Stomach smooth muscle (tissue), 2 donors: ENCODE results near the gene PPP2R2B.

ENCODE experiments used
- H3K27ac ChIP-seq: one replicate; pipeline ENCODE4 v1.7.0; 2013; ENCODE audit warnings: mild to moderate bottlenecking, low read length, inconsistent platforms
- H3K27me3 ChIP-seq, 2 donors: one replicate each; pipeline ENCODE4 v1.7.0; 2013; ENCODE audit warnings: low read length in 2 of 2; ENCODE audit not compliant: insufficient read depth in 2 of 2, control insufficient read depth in 1 of 2
- H3K36me3 ChIP-seq, 2 donors: one replicate each; pipeline ENCODE4 v1.7.0; 2013; ENCODE audit warnings: low read length in 2 of 2; ENCODE audit not compliant: control insufficient read depth in 2 of 2, insufficient read depth in 2 of 2
- H3K4me1 ChIP-seq: one replicate; pipeline ENCODE4 v1.7.0; 2013; ENCODE audit warnings: low read length; ENCODE audit not compliant: control insufficient read depth, insufficient read depth
- H3K4me3 ChIP-seq, 2 donors: one replicate each; pipeline ENCODE4 v1.7.0; 2013; ENCODE audit warnings: low read length in 2 of 2
- H3K9ac ChIP-seq, 2 donors: one replicate each; pipeline ENCODE4 v1.7.0; 2013; ENCODE audit warnings: low read length in 2 of 2, mild to moderate bottlenecking in 1 of 2
- H3K9me3 ChIP-seq, 2 donors: one replicate each; pipeline ENCODE4 v1.7.0; 2013; ENCODE audit warnings: low read length in 2 of 2; ENCODE audit not compliant: control insufficient read depth in 2 of 2
- donor health status: healthy.
- donor health status: Pancreatic carcinoma.

PPP2R2B gene

GRCh38 chr5:146799671-146800070 lies 78.9 kb downstream of the PPP2R2B start:
- no peak overlapping the region for H3K4me3 ChIP-seq
- H3K4me1 ChIP-seq, result no peaks in the 10 kb centered on the region
- H3K36me3 ChIP-seq, result no peaks in the 10 kb centered on the region
- H3K27ac ChIP-seq, result no peak overlapping the region
- H3K9ac ChIP-seq, result no peak overlapping the region
- H3K27me3 ChIP-seq, result peaks cover 0 to 7% of the 10 kb centered on the region in 2 donors
- no peaks in the 10 kb centered on the region for H3K9me3 ChIP-seq

GRCh38 chr5:146799231-146799630 lies 79.3 kb downstream of the PPP2R2B start:
- Histone ChIP-seq H3K4me1 (no peaks in the 10 kb centered on the region), H3K9ac (no peak overlapping the region), H3K36me3 (no peaks in the 10 kb centered on the region), H3K4me3 (no peak overlapping the region), H3K27ac (no peak overlapping the region), H3K27me3 (peaks cover 0 to 7% of the 10 kb centered on the region in 2 donors), H3K9me3 (no peaks in the 10 kb centered on the region)

GRCh38 chr5:146797658-146798057 lies 80.9 kb downstream of the PPP2R2B start:
- no peak overlapping the region for H3K27ac ChIP-seq

DNA sequence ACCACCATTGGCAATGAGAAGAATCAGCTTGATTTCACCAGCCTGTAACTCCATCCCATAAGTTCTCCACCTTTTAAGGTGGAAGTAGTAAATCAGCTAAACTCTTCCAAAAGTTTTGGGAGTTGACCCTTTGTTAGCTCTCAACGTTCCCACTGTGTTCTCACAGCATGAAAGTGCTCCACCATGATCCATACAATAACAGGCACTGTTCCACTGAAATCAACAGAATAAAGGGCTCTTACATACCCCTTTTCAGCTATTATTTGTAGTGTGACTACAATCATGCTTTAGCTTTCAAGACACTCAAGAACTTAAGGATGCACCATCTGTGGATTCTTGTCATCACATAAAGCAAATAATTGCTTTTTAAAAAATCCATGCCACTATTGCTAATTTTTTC lies 81.6 kb downstream of the PPP2R2B start:
- Histone ChIP-seq H3K4me1 (no peaks in the 10 kb centered on the region), H3K4me3 (no peak overlapping the region), H3K36me3 (no peaks in the 10 kb centered on the region), H3K9me3 (no peaks in the 10 kb centered on the region), H3K9ac (no peak overlapping the region), H3K27me3 (no peaks in the 10 kb centered on the region), H3K27ac (no peak overlapping the region)

More at GRCh38 chr5:146797658-146798057, 80.9 kb downstream of the PPP2R2B start:
- H3K4me1 ChIP-seq, result no peaks in the 10 kb centered on the region
- no peaks in the 10 kb centered on the region for H3K36me3 ChIP-seq
- peaks cover 0 to 5% of the 10 kb centered on the region in 2 donors for H3K27me3 ChIP-seq
- H3K9me3 ChIP-seq, result no peaks in the 10 kb centered on the region
- no peak overlapping the region for H3K9ac ChIP-seq
- no peak overlapping the region for H3K4me3 ChIP-seq

- Histone ChIP-seq H3K4me3 (no peak overlapping the region), H3K27ac (no peak overlapping the region), H3K4me1 (no peaks in the 10 kb centered on the region)
Observed at GRCh38 chr5:146796144-146796543, 82.4 kb downstream of the PPP2R2B start.

GRCh38 chr5:146794326-146795029 lies 84.1 kb downstream of the PPP2R2B start:
- H3K4me1 ChIP-seq, result no peaks in the 10 kb centered on the region

More at GRCh38 chr5:146796144-146796543, 82.4 kb downstream of the PPP2R2B start:
- Histone ChIP-seq H3K36me3 (no peaks in the 10 kb centered on the region), H3K9me3 (no peaks in the 10 kb centered on the region), H3K9ac (no peak overlapping the region), H3K27me3 (no peaks in the 10 kb centered on the region)

DNA sequence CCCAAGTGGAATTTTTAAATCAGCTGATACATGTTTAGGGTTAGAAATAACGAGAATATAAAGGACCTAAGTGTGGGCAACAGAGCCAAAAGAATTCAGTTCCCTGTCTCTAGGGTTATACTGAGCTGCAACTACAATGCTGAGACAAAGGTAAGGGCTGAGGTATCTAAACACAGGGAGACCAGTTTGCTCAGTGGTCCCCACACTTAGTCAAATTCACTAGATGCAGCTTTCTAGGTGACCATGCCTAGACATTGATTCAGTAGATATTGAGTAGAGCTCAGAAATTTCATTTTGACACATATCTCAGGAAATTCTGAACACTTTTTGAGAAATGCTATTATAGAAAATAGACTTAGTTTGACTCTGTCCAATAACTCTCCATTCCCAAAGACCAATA lies 84.8 kb downstream of the PPP2R2B start:
- Histone ChIP-seq H3K4me3 (no peak overlapping the region), H3K9me3 (no peaks in the 10 kb centered on the region), H3K27ac (no peak overlapping the region), H3K4me1 (no peaks in the 10 kb centered on the region), H3K27me3 (no peaks in the 10 kb centered on the region), H3K36me3 (no peaks in the 10 kb centered on the region), H3K9ac (no peak overlapping the region)

More at GRCh38 chr5:146794326-146795029, 84.1 kb downstream of the PPP2R2B start:
- Histone ChIP-seq H3K36me3 (no peaks in the 10 kb centered on the region), H3K9me3 (no peaks in the 10 kb centered on the region), H3K4me3 (no peak overlapping the region), H3K9ac (no peak overlapping the region), H3K27ac (no peak overlapping the region), H3K27me3 (no peaks in the 10 kb centered on the region)

- H3K9me3 ChIP-seq, result no peaks in the 10 kb centered on the region
- H3K4me3 ChIP-seq, result no peak overlapping the region
- H3K27ac ChIP-seq, result no peak overlapping the region
- H3K9ac ChIP-seq, result no peak overlapping the region
- no peaks in the 10 kb centered on the region for H3K27me3 ChIP-seq
- H3K36me3 ChIP-seq, result no peaks in the 10 kb centered on the region
- H3K4me1 ChIP-seq, result no peaks in the 10 kb centered on the region
Observed at GRCh38 chr5:146791471-146791870, 87.1 kb downstream of the PPP2R2B start.

DNA sequence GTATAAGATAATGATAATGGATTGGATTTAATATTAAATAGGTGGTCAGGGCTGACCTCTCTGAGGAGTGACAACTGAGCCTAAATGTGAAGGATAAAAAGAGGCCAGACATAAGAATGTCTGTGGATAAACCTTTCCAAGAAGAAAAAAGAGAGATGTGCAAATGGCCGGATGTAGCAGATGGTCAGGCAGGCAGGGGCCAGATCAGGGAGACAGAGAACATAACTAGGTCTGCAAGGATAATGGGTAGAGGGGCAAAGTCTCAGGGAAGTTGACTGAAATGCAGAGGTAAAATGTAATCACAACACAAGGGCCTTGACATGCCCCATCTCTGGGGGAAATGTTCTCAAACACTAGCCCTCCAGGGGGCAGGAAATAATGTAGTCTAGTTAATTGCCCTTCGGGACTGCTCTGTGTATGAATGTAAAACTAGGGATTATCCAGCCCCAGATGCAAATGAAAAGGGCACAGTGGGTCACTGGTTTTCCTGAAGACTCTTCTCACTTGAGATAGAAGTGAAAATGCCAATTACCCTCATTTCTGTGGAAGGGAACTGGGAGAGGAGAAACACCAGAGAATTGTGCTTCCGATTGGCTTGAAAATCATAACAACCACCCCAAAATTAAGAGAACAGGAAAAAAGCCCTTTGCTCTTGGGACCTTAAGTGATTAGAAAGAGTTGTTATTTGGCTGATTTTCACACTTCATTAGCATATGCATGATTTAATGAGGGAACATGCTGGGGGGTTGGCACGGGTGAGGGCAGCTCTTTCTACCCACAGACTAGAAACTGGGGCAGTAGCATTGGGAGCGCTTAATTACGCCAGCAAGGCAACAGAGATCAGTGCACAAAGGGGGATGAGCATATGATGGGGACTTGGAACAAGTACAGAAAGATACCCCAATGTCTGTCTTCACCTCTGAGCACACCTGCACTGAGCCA lies 88.6 kb downstream of the PPP2R2B start:
- Histone ChIP-seq H3K27ac (no peak overlapping the region), H3K27me3 (no peaks in the 10 kb centered on the region), H3K9me3 (no peaks in the 10 kb centered on the region), H3K9ac (no peak overlapping the region), H3K4me1 (no peaks in the 10 kb centered on the region), H3K36me3 (no peaks in the 10 kb centered on the region), H3K4me3 (no peak overlapping the region)

GRCh38 chr5:146788898-146789297 lies 89.7 kb downstream of the PPP2R2B start:
- Histone ChIP-seq H3K4me3 (no peak overlapping the region), H3K9me3 (no peaks in the 10 kb centered on the region), H3K36me3 (no peaks in the 10 kb centered on the region), H3K4me1 (no peaks in the 10 kb centered on the region), H3K9ac (no peak overlapping the region), H3K27ac (no peak overlapping the region), H3K27me3 (no peaks in the 10 kb centered on the region)
